Thyroid gland (tissue), 4 donors: ENCODE results near the gene PITHD1. TPM values are rescaled to one million over a fixed set of nuclear protein-coding genes. Genes with fewer than 3 reads are reported as not detected.

ENCODE experiments used
- DNase-seq, 2 donors: peaks; one replicate each; pipeline ENCODE4 v3.0.0-alpha.2; 2019
- H3K27ac ChIP-seq, 3 donors: fragments of 200-600 bp; sonication (generic); 1 replicate in 2 of 3; 2 replicates in 1 of 3; pipeline ENCODE4 v1.5.1; 2016 to 2019; ENCODE audit warnings: mild to moderate bottlenecking in 1 of 3, moderate library complexity in 1 of 3
- H3K27me3 ChIP-seq: fragments of 200-600 bp; sonication (generic); one replicate; pipeline ENCODE4 v1.5.1; 2019
- H3K36me3 ChIP-seq, 2 donors: fragments of 200-600 bp; sonication (generic); one replicate each; pipeline ENCODE4 v1.5.1; 2016 to 2019
- H3K4me1 ChIP-seq, 2 donors: fragments of 200-600 bp; sonication (generic); one replicate each; pipeline ENCODE4 v1.5.1; 2017 to 2019
- H3K4me3 ChIP-seq, 3 donors: fragments of 200-600 bp; sonication (generic); replicated peaks in 1 of 3; 1 replicate in 2 of 3; 2 replicates in 1 of 3; pipeline ENCODE4 v1.5.1; 2016; ENCODE audit warnings: mild to moderate bottlenecking in 1 of 3
- H3K9me3 ChIP-seq: fragments of 200-600 bp; sonication (generic); one replicate; pipeline ENCODE4 v1.5.1; 2017
- POLR2A ChIP-seq, 2 donors: fragments of 450-650 bp; IDR thresholded peaks; one replicate each; pipeline ENCODE4 v1.6.1; 2017; ENCODE audit warnings: antibody characterized with exemption in 2 of 2, mild to moderate bottlenecking in 2 of 2, moderate library complexity in 1 of 2
- WGBS, 2 donors: methylation state at CpG; one replicate each; pipeline ENCODE4 v1.1.5; 2017; 5-methylcytosine and 5-hydroxymethylcytosine counted together
- intact Hi-C: fragments of 100-400 bp; cut with DNase I; formaldehyde crosslinking; loops from one replicate; pipeline ENCODE4 v1.15.1; 2023
- total RNA-seq, 4 donors: library from RNA; depleted of rRNA; stranded (reverse); fragments of >200 nt; gene quantifications; one replicate each; pipeline ENCODE4 v1.2.3, GENCODE V29; 2016
- TF ChIP-seq, protein P1 (sequence below), 6 experiments: fragments of 200-600 bp in 3 of 6; fragments of 450-650 bp in 3 of 6; sonication (generic) in 3 of 6; IDR thresholded peaks; one replicate each; pipeline ENCODE4 v1.5.1; 2016 to 2019; ENCODE audit warnings: antibody characterized with exemption in 6 of 6, mild to moderate bottlenecking in 2 of 6, inconsistent platforms in 1 of 6, moderate library complexity in 1 of 6

Gene PITHD1
- total RNA-seq, 4 donors from 2014 or later, result 55.3 to 75.8 (median 60.0) TPM

DNA sequence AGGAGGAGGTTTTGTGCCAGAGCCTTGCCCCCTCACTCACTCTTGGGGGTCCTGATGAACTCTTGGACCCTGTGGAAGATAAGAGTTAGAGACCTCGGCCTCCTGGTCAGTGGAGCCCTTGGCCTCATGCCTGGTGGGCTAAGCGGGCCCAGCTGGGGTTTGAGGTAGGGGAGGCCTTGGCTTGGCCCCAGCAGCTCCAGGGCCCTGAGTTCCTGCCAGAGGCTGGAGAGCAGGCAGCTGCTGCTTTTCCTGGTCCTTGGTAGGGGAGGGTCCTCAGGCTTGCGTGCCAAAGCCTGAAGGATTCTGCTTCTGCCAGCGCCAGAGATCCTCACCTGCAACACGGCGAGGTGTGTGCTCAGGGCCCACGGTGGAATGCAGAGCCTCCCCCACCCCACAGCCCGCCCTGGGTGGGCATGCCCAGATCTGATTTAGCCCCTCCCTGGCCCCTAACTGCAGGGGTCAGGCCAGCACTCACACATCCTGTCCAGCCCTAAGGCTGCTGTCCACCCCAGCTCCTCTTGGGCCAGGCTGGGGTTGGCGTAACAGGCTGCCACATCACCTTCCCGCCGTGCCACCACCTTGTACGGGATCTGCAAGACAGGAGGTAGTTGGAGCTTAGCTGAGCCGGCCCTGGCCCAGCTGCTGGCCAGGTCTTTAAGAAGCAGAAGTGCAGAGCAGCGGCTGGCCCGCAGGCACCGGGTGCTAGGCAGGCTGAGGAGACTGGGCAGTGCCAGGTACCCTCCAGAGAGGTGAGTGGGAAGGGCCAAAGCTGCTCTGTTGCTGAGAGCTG lies 17.7 kb downstream of the PITHD1 start:
- intact Hi-C loops, result no loop called here
- no peak for TF ChIP-seq POLR2A (IDR thresholded peaks at IDR 0.05)
- TF ChIP-seq, protein P1, sequence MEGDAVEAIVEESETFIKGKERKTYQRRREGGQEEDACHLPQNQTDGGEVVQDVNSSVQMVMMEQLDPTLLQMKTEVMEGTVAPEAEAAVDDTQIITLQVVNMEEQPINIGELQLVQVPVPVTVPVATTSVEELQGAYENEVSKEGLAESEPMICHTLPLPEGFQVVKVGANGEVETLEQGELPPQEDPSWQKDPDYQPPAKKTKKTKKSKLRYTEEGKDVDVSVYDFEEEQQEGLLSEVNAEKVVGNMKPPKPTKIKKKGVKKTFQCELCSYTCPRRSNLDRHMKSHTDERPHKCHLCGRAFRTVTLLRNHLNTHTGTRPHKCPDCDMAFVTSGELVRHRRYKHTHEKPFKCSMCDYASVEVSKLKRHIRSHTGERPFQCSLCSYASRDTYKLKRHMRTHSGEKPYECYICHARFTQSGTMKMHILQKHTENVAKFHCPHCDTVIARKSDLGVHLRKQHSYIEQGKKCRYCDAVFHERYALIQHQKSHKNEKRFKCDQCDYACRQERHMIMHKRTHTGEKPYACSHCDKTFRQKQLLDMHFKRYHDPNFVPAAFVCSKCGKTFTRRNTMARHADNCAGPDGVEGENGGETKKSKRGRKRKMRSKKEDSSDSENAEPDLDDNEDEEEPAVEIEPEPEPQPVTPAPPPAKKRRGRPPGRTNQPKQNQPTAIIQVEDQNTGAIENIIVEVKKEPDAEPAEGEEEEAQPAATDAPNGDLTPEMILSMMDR (IDR thresholded peaks at IDR 0.05), result no peak
- Histone ChIP-seq H3K27me3 (no peaks in the 10 kb centered on the region), H3K9me3 (no peaks in the 10 kb centered on the region), H3K4me1 (peaks cover 21 to 32% of the 10 kb centered on the region in 2 donors), H3K27ac (no peak overlapping the region), H3K36me3 (peaks cover 0 to 5% of the 10 kb centered on the region in 2 donors), H3K4me3 (no peak overlapping the region)
- DNase-seq, result no peak
- WGBS, 2 donors, result 61 to 81% methylated on average over 2 to 7 of the region's 16 CpGs

GRCh38 chr1:23796466-23797271 lies 18.5 kb downstream of the PITHD1 start:
- TF ChIP-seq, protein P1 (IDR thresholded peaks at IDR 0.05), result no peak
- no peak for TF ChIP-seq POLR2A (IDR thresholded peaks at IDR 0.05)
- intact Hi-C loops, result no loop called here
- H3K36me3 ChIP-seq, result peaks cover 0 to 5% of the 10 kb centered on the region in 2 donors

GRCh38 chr1:23797478-23798448 lies 19.5 kb downstream of the PITHD1 start:
- intact Hi-C loops, result no loop called here
- H3K4me3 ChIP-seq, result no peak overlapping the region
- H3K4me1 ChIP-seq, result peaks cover 11 to 29% of the 10 kb centered on the region in 2 donors
- H3K27ac ChIP-seq, result no peak overlapping the region
- H3K9me3 ChIP-seq, result no peaks in the 10 kb centered on the region
- TF ChIP-seq POLR2A (IDR thresholded peaks at IDR 0.05), result no peak
- TF ChIP-seq, protein P1 (IDR thresholded peaks at IDR 0.05), result no peak
- H3K36me3 ChIP-seq, result peaks cover 0 to 5% of the 10 kb centered on the region in 2 donors
- no peaks in the 10 kb centered on the region for H3K27me3 ChIP-seq
- no peak for DNase-seq
- WGBS, 2 donors, result 79 to 84% methylated on average over 19 of the region's 20 CpGs

More at GRCh38 chr1:23796466-23797271, 18.5 kb downstream of the PITHD1 start:
- DNase-seq, result no peak
- H3K4me3 ChIP-seq, result no peak overlapping the region
- H3K9me3 ChIP-seq, result no peaks in the 10 kb centered on the region
- H3K27me3 ChIP-seq, result no peaks in the 10 kb centered on the region
- peaks cover 21 to 38% of the 10 kb centered on the region in 2 donors for H3K4me1 ChIP-seq
- H3K27ac ChIP-seq, result no peak overlapping the region
- 84 to 89% methylated on average over 16 of the region's 17 CpGs for WGBS, 2 donors

DNA sequence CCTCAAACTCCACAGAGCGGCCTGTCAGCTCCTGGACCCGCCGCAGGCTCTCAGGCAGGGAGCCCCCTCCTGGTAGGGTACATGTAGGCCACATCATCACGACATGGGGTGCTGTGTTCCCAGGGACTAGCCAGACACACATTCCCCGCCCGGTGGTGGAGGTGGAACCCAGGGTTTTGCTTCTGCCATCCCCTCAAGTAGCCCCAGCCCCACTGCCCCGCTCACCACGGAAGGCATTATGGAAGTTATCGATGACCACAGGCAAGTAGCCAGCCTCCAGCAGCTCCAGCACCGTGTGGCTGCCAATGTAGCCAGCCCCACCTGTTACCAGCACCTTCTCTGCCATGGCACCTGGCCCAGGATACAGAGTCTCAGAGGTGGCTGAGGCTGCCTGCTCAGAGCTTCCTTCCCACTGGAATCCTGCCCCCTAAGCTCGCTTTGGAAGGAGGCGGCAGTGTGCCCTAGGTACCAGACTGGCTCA lies 20.5 kb downstream of the PITHD1 start:
- intact Hi-C loops, result no loop called here
- WGBS, 2 donors, result 79 to 93% methylated on average over 8 to 10 of the region's 12 CpGs
- Histone ChIP-seq H3K27me3 (no peaks in the 10 kb centered on the region), H3K4me1 (peaks cover 8 to 21% of the 10 kb centered on the region in 2 donors), H3K36me3 (peaks cover 0 to 5% of the 10 kb centered on the region in 2 donors), H3K9me3 (no peaks in the 10 kb centered on the region), H3K4me3 (no peak overlapping the region), H3K27ac (no peak overlapping the region)
- TF ChIP-seq POLR2A (IDR thresholded peaks at IDR 0.05), result no peak
- TF ChIP-seq, protein P1 (IDR thresholded peaks at IDR 0.05), result no peak
- no peak for DNase-seq
